Heart left ventricle (tissue), 13 donors: ENCODE results near the gene RBM8A.

Source experiments
- POLR2A ChIP-seq, 2 donors: fragments of 450-650 bp; IDR thresholded peaks; one replicate each; pipeline ENCODE4 v1.6.1; 2017; ENCODE audit warnings: antibody characterized with exemption in 2 of 2, mild to moderate bottlenecking in 2 of 2, moderate library complexity in 2 of 2
- TF ChIP-seq, protein P1 (sequence below), 12 donors: fragments of 200-600 bp; sonication (generic) in 4 of 12; IDR thresholded peaks; one replicate each; pipeline versions ENCODE4 v1.5.0 to v1.8.0; 2018 to 2022; ENCODE audit warnings: antibody characterized with exemption in 12 of 12, mild to moderate bottlenecking in 5 of 12
- donor health status: ischemic (EF 13 %, LVEDD 7.1; RV severe dilation, severe dysfunction).
- donor health status: DM: no; HTN: yes; CAD: no.
- donor health status: DM: no; HTN: no; CAD: no.
- donor health status: ischemic (EF 25% LVEDD 6.9; RV normal size, moderate dysfunction).
- donor health status: ischemic (EF 25% LVEDD 5.7; RV mildly dilated, moderate dysfunction).
- donor health status: ischemic (EF 35%, LVEDD 5.7; RV mildly dilated, moderate dysfunction).
- donor health status: nonischemic (EF 11% LVEDD 7.7; RV severe dilation, severe dysfunction).
- donor health status: DM: yes; HTN: yes; CAD: no.
- donor health status: PGD.
- donor health status: ischemic (EF 29% LVEDD 5.4; RV normal size, mild dysfunction).
- donor health status: nonischemic (EF 23%, LVEDD 6.1; RV moderate dilation, normal function).

DNA sequence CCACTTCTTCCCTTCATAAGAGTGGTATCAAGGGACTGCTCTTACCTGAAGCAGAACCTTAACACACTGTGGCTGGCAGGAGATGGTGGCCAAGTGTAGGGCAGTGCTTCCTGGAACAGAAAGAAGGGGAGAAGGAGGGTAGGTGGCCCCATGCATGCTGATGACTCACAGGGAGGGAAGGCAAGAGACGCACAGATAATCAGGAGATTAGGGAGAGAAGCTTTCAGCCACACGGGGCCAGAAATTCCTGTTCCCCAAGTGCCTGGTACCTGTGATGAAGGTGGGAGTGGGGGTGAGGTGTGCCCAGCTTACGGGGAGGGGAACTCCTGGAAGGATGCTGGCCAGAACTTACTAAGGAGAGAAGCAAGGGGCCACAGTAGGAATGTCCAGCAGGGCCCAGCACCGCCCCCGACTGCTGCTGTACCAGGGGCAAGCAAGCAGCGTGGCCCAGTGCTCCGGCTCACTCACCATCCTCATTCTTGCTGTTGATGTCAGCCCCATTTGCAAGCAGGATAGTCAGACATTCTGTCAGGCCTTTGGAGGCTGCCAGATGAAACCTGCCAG, 49.3 kb downstream of the RBM8A start:
- TF ChIP-seq, protein P1, sequence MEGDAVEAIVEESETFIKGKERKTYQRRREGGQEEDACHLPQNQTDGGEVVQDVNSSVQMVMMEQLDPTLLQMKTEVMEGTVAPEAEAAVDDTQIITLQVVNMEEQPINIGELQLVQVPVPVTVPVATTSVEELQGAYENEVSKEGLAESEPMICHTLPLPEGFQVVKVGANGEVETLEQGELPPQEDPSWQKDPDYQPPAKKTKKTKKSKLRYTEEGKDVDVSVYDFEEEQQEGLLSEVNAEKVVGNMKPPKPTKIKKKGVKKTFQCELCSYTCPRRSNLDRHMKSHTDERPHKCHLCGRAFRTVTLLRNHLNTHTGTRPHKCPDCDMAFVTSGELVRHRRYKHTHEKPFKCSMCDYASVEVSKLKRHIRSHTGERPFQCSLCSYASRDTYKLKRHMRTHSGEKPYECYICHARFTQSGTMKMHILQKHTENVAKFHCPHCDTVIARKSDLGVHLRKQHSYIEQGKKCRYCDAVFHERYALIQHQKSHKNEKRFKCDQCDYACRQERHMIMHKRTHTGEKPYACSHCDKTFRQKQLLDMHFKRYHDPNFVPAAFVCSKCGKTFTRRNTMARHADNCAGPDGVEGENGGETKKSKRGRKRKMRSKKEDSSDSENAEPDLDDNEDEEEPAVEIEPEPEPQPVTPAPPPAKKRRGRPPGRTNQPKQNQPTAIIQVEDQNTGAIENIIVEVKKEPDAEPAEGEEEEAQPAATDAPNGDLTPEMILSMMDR (IDR thresholded peaks at IDR 0.05) = no peak
- no peak for TF ChIP-seq POLR2A (IDR thresholded peaks at IDR 0.05)
